HEK293 (cell line): ENCODE results near the gene CACNB4.
A peak's percentile ranks its signal among the peaks of the same experiment; 100 is the strongest.

ENCODE experiments used
- CTCF ChIA-PET: fragments of 350-600 bp; formaldehyde crosslinking; extraction: SDS; loops from one replicate; lab custom pipeline; 2021; ENCODE audit warnings: antibody characterized with exemption; lab: Yijun Ruan, JAX
- POLR2A ChIA-PET: fragments of 300-600 bp; formaldehyde crosslinking; extraction: SDS; loops from one replicate; lab custom pipeline; 2020; ENCODE audit warnings: antibody characterized with exemption, inconsistent platforms; lab: Yijun Ruan, JAX
- H3K27ac ChIP-seq: fragments of 200-500 bp; sonication (Bioruptor generic); 2 replicates; pipeline ENCODE4 v1.5.1; 2014; ENCODE audit warnings: low read depth, low read length, control low read depth, inconsistent platforms; ENCODE audit errors: extremely low read depth
- H3K36me3 ChIP-seq, 2 experiments: fragments of 200-500 bp in 1 of 2; sonication (Bioruptor generic) in 1 of 2; 1 replicate in 1 of 2; 2 replicates in 1 of 2; pipeline ENCODE4 v1.5.1; 2014 to 2017; ENCODE audit warnings: inconsistent platforms in 2 of 2, low read length in 2 of 2; ENCODE audit not compliant: control insufficient read depth in 2 of 2, insufficient read depth in 1 of 2
- H3K4me1 ChIP-seq: fragments of 200-500 bp; sonication (Bioruptor generic); 2 replicates; pipeline ENCODE4 v1.5.1; 2014; ENCODE audit warnings: mild to moderate bottlenecking, low read length, inconsistent platforms; ENCODE audit not compliant: control insufficient read depth, insufficient read depth
- H3K4me3 ChIP-seq: 2 replicates; pipeline ENCODE4 v1.5.1; 2011; ENCODE audit warnings: low read depth, mild to moderate bottlenecking, control low read depth, low read length, moderate library complexity
- H3K9me3 ChIP-seq: fragments of 200-500 bp; sonication (Bioruptor generic); 2 replicates; pipeline ENCODE4 v1.5.1; 2014; ENCODE audit warnings: low read depth, low read length, inconsistent platforms; ENCODE audit not compliant: control insufficient read depth, insufficient read depth
- ATF2 ChIP-seq: fragments of 450-650 bp; formaldehyde crosslinking; IDR thresholded peaks from 2 replicates; pipeline ENCODE4 v1.5.1; 2016; ENCODE audit warnings: missing biosample characterization, missing genetic modification characterization, low read depth
- OVOL3 ChIP-seq: fragments of 450-650 bp; formaldehyde crosslinking; IDR thresholded peaks from 2 replicates; pipeline ENCODE4 v1.5.1; 2016; ENCODE audit warnings: missing biosample characterization, missing genetic modification characterization
- REPIN1 ChIP-seq: fragments of 450-650 bp; formaldehyde crosslinking; IDR thresholded peaks from 2 replicates; pipeline ENCODE4 v1.5.1; 2017; ENCODE audit warnings: missing biosample characterization, missing genetic modification characterization, low read depth
- SCRT2 ChIP-seq: fragments of 450-650 bp; formaldehyde crosslinking; IDR thresholded peaks from 2 replicates; pipeline ENCODE4 v1.5.1; 2016; ENCODE audit warnings: missing biosample characterization, missing genetic modification characterization
- TCF7L2 ChIP-seq: IDR thresholded peaks from 2 replicates; pipeline ENCODE4 v1.6.1; 2011; ENCODE audit warnings: low read depth, mild to moderate bottlenecking, inconsistent platforms, low read length, moderate library complexity, borderline replicate concordance
- YY2 ChIP-seq: fragments of 450-650 bp; formaldehyde crosslinking; IDR thresholded peaks from 2 replicates; pipeline ENCODE4 v1.5.1; 2016; ENCODE audit warnings: missing biosample characterization, missing genetic modification characterization
- ZBTB48 ChIP-seq: fragments of 450-650 bp; formaldehyde crosslinking; IDR thresholded peaks from 2 replicates; pipeline ENCODE4 v1.5.1; 2016; ENCODE audit warnings: missing biosample characterization, missing genetic modification characterization
- ZNF175 ChIP-seq: fragments of 450-650 bp; formaldehyde crosslinking; IDR thresholded peaks from 2 replicates; pipeline ENCODE4 v1.5.1; 2016; ENCODE audit warnings: missing biosample characterization, missing genetic modification characterization
- ZNF350 ChIP-seq: fragments of 450-650 bp; formaldehyde crosslinking; IDR thresholded peaks from 2 replicates; pipeline ENCODE4 v1.5.0; 2017; ENCODE audit warnings: missing biosample characterization, mild to moderate bottlenecking, missing genetic modification characterization
- ZNF426 ChIP-seq: fragments of 450-650 bp; formaldehyde crosslinking; IDR thresholded peaks from 2 replicates; pipeline ENCODE4 v1.5.1; 2017; ENCODE audit warnings: missing biosample characterization, missing genetic modification characterization, mild to moderate bottlenecking, inconsistent platforms, moderate library complexity
- TF ChIP-seq, protein P1 (sequence below): fragments of 450-650 bp; formaldehyde crosslinking; IDR thresholded peaks from 2 replicates; pipeline ENCODE4 v1.5.1; 2016; ENCODE audit warnings: missing biosample characterization, missing genetic modification characterization
- TF ChIP-seq, protein P2 (sequence below): fragments of 450-650 bp; formaldehyde crosslinking; IDR thresholded peaks from 2 replicates; pipeline ENCODE4 v1.5.1; 2017; ENCODE audit warnings: missing biosample characterization, missing genetic modification characterization
- TF ChIP-seq, protein P3 (sequence below): fragments of 450-650 bp; formaldehyde crosslinking; IDR thresholded peaks from 2 replicates; pipeline ENCODE4 v1.5.1; 2017; ENCODE audit warnings: missing biosample characterization, missing genetic modification characterization

Gene CACNB4

GRCh38 chr2:151927501-151928221 lies 171.2 kb downstream of the CACNB4 start:
- ChIA-PET CTCF (interaction anchor here (0.5 to 0.6 kb wide), 2 partner anchors 10 to 461 kb away, joined by 3 read pairs; no protein-coding TSS in a partner anchor), POLR2A (no interaction called here)
- Histone ChIP-seq H3K4me1 (no peaks in the 10 kb centered on the region), H3K4me3 (no peak overlapping the region), H3K9me3 (no peaks in the 10 kb centered on the region), H3K27ac (no peak overlapping the region), H3K36me3 (no peaks in the 10 kb centered on the region)
- TF ChIP-seq ZBTB48 (tag by site-specific recombination) (no peak), ZNF175 (tag by site-specific recombination) (no peak), REPIN1 (no peak), YY2 (tag by site-specific recombination) (no peak), TCF7L2 (no peak), ZNF350 (tag by site-specific recombination) (no peak), ATF2 (tag by site-specific recombination) (no peak), OVOL3 (tag by site-specific recombination) (no peak), ZNF426 (tag by site-specific recombination) (no peak)
- TF ChIP-seq, protein P1, sequence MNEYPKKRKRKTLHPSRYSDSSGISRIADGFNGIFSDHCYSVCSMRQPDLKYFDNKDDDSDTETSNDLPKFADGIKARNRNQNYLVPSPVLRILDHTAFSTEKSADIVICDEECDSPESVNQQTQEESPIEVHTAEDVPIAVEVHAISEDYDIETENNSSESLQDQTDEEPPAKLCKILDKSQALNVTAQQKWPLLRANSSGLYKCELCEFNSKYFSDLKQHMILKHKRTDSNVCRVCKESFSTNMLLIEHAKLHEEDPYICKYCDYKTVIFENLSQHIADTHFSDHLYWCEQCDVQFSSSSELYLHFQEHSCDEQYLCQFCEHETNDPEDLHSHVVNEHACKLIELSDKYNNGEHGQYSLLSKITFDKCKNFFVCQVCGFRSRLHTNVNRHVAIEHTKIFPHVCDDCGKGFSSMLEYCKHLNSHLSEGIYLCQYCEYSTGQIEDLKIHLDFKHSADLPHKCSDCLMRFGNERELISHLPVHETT (tag by site-specific recombination): no peak
- TF ChIP-seq, protein P2, sequence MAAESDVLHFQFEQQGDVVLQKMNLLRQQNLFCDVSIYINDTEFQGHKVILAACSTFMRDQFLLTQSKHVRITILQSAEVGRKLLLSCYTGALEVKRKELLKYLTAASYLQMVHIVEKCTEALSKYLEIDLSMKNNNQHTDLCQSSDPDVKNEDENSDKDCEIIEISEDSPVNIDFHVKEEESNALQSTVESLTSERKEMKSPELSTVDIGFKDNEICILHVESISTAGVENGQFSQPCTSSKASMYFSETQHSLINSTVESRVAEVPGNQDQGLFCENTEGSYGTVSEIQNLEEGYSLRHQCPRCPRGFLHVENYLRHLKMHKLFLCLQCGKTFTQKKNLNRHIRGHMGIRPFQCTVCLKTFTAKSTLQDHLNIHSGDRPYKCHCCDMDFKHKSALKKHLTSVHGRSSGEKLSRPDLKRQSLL (tag by site-specific recombination): no peak
- TF ChIP-seq, protein P3, sequence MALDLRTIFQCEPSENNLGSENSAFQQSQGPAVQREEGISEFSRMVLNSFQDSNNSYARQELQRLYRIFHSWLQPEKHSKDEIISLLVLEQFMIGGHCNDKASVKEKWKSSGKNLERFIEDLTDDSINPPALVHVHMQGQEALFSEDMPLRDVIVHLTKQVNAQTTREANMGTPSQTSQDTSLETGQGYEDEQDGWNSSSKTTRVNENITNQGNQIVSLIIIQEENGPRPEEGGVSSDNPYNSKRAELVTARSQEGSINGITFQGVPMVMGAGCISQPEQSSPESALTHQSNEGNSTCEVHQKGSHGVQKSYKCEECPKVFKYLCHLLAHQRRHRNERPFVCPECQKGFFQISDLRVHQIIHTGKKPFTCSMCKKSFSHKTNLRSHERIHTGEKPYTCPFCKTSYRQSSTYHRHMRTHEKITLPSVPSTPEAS (tag by site-specific recombination): no peak

DNA sequence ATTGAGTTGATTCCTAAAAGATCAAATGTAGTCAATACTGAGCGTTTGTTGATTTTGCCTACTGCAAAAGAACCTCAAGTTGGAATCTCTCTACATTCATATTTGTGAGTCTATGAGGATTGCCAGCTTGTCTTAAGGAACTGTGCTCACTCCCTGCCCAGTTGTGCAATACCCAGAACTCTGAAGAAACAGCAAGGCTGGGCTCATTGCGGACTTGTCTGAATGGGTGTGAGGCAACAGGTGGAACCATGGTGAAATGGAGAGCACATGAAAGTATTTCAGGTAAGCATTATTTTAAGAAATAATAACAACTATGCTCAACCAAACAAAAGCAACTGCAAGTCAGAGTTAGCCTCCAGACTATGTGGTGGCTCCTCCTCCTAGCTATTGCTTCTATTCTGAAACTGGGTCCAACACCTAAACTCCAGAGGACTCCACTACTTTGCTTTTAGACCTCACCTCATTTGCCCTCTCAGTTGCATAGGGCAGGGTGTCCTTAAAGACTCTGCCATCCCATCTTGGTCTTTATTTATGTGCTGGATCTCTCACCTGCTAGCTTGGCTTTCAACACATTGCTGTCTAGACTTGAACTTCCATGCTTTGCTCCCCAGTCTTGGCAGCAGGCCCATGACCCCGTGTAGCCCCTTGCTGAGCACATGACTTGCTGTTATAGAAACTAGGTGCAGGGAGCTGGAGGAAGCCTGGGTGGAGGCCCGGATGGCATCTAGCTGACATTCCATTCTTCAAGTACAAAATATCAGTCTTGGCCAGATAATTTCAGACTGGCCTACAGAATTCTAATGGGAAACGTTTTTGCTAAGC lies 175.8 kb downstream of the CACNB4 start:
- Histone ChIP-seq H3K27ac (no peak overlapping the region), H3K4me1 (no peaks in the 10 kb centered on the region), H3K36me3 (no peaks in the 10 kb centered on the region), H3K4me3 (no peak overlapping the region), H3K9me3 (no peaks in the 10 kb centered on the region)
- POLR2A ChIA-PET: no interaction called here
- CTCF ChIA-PET: interaction anchor here (1.0 kb wide), 1 partner anchor 75 kb away, joined by 3 read pairs; no protein-coding TSS in a partner anchor
- no peak for TF ChIP-seq ATF2 (tag by site-specific recombination)
- peak; percentile 52; the same call in 1 of the 2 replicates for TF ChIP-seq SCRT2 (tag by site-specific recombination)
